IMR-90 (cell line): ENCODE measurements around the gene RBMS3. TPM values are rescaled to one million over a fixed set of nuclear protein-coding genes. Genes with fewer than 3 reads are reported as not detected.

Source experiments
- ATAC-seq: fragments of 200-7000 bp; cut with Tn5 transposase; 2 replicates; pipeline ENCODE4 v1.9.1; 2020; ENCODE audit warnings: low read depth, mild to moderate bottlenecking, moderate library complexity
- BruUV-seq: library from RNA; stranded (reverse); fragments of 400-500 nt; replicated peaks from 2 replicates; lab custom pipeline; 2021; lab: Mats Ljungman, UMichigan
- CTCF ChIA-PET: fragments of 300-600 bp; formaldehyde crosslinking; extraction: SDS; loops from one replicate; lab custom pipeline; 2021; ENCODE audit warnings: antibody characterized with exemption; lab: Yijun Ruan, JAX
- POLR2A ChIA-PET: fragments of 300-600 bp; sonication (Branson Sonifier 250); formaldehyde crosslinking; loops from one replicate; lab custom pipeline; 2022; ENCODE audit warnings: antibody characterized with exemption; ENCODE audit not compliant: unreplicated experiment; lab: Charles Lee
- DNase-seq: peaks from one replicate; pipeline ENCODE4 v3.0.0; 2013
- H2AFZ ChIP-seq: replicated peaks from 2 replicates; pipeline ENCODE3; 2013; ENCODE audit warnings: low read length, mild to moderate bottlenecking; ENCODE audit not compliant: poor library complexity
- H2AK5ac ChIP-seq: 2 replicates; pipeline ENCODE4 v1.6.1; 2013; ENCODE audit warnings: low read depth, low read length, inconsistent platforms
- H2AK9ac ChIP-seq: replicated peaks from 2 replicates; pipeline ENCODE3; 2013; ENCODE audit warnings: mild to moderate bottlenecking, low read depth, low read length, moderate library complexity; ENCODE audit not compliant: poor library complexity
- H2BK120ac ChIP-seq: 2 replicates; pipeline ENCODE4 v1.6.1; 2013; ENCODE audit warnings: low read depth, low read length, inconsistent platforms
- H2BK15ac ChIP-seq: 3 replicates; pipeline ENCODE4 v1.6.1; 2013; ENCODE audit warnings: low read depth, low read length, inconsistent platforms
- H2BK20ac ChIP-seq: 2 replicates; pipeline ENCODE4 v1.6.1; 2013; ENCODE audit warnings: low read depth, mild to moderate bottlenecking, inconsistent platforms, low read length, moderate library complexity
- H2BK5ac ChIP-seq: 2 replicates; pipeline ENCODE4 v1.6.1; 2013; ENCODE audit warnings: mild to moderate bottlenecking, low read depth, low read length, inconsistent platforms; ENCODE audit not compliant: poor library complexity, severe bottlenecking
- H3K14ac ChIP-seq: replicated peaks from 2 replicates; pipeline ENCODE4 v1.6.1; 2013; ENCODE audit warnings: low read depth, low read length, inconsistent platforms
- H3K18ac ChIP-seq: 2 replicates; pipeline ENCODE4 v1.6.1; 2013; ENCODE audit warnings: low read depth, low read length, control low read depth
- H3K23ac ChIP-seq: 2 replicates; pipeline ENCODE4 v1.6.1; 2013; ENCODE audit warnings: low read depth, low read length, inconsistent platforms
- H3K27ac ChIP-seq: 2 replicates; pipeline ENCODE4 v1.5.1; 2013; ENCODE audit warnings: mild to moderate bottlenecking, control low read depth, low read length; ENCODE audit not compliant: insufficient read depth
- H3K27me3 ChIP-seq: 2 replicates; pipeline ENCODE4 v1.6.1; 2013; ENCODE audit warnings: low read length; ENCODE audit not compliant: control insufficient read depth, insufficient read depth
- H3K36me3 ChIP-seq: 2 replicates; pipeline ENCODE4 v1.6.1; 2013; ENCODE audit warnings: low read length, mixed read lengths; ENCODE audit not compliant: control insufficient read depth, insufficient read depth
- H3K4ac ChIP-seq: 2 replicates; pipeline ENCODE4 v1.6.1; 2013; ENCODE audit warnings: low read depth, low read length, inconsistent platforms
- H3K4me1 ChIP-seq: 2 replicates; pipeline ENCODE4 v1.6.1; 2013; ENCODE audit warnings: low read length, mixed read lengths; ENCODE audit not compliant: control insufficient read depth, insufficient read depth
- H3K4me2 ChIP-seq: 2 replicates; pipeline ENCODE4 v1.6.1; 2013; ENCODE audit warnings: low read depth, mild to moderate bottlenecking, control low read depth, low read length, moderate library complexity
- H3K4me3 ChIP-seq: 2 replicates; pipeline ENCODE4 v1.5.1; 2013; ENCODE audit warnings: low read depth, mild to moderate bottlenecking, control low read depth, low read length, moderate library complexity; ENCODE audit not compliant: insufficient read depth
- H3K56ac ChIP-seq: 2 replicates; pipeline ENCODE4 v1.6.1; 2013; ENCODE audit warnings: low read length, inconsistent platforms; ENCODE audit not compliant: insufficient read depth; ENCODE audit errors: extremely low read depth
- H3K79me1 ChIP-seq, 2 experiments: 2 replicates each; pipeline ENCODE4 v1.6.1; 2013; ENCODE audit warnings: low read length in 2 of 2, inconsistent platforms in 1 of 2, low read depth in 1 of 2
- H3K9ac ChIP-seq: 2 replicates; pipeline ENCODE4 v1.6.1; 2013; ENCODE audit warnings: low read depth, low read length, control low read depth
- H3K9me1 ChIP-seq: 2 replicates; pipeline ENCODE4 v1.6.1; 2013; ENCODE audit warnings: low read length, inconsistent platforms; ENCODE audit not compliant: insufficient read depth
- H3K9me3 ChIP-seq: 2 replicates; pipeline ENCODE4 v1.6.1; 2013; ENCODE audit warnings: low read length; ENCODE audit not compliant: control insufficient read depth, insufficient read depth
- H4K20me1 ChIP-seq: 2 replicates; pipeline ENCODE4 v1.6.1; 2013; ENCODE audit warnings: low read length, inconsistent platforms; ENCODE audit not compliant: insufficient read depth
- H4K5ac ChIP-seq: 2 replicates; pipeline ENCODE4 v1.6.1; 2013; ENCODE audit warnings: mild to moderate bottlenecking, low read depth, low read length, control low read depth
- H4K8ac ChIP-seq, 2 experiments: 2 replicates each; pipeline ENCODE4 v1.6.1; 2013; ENCODE audit warnings: low read depth in 2 of 2, low read length in 2 of 2, control low read depth in 1 of 2, inconsistent platforms in 1 of 2
- H4K91ac ChIP-seq: 2 replicates; pipeline ENCODE4 v1.6.1; 2013; ENCODE audit warnings: low read depth, low read length, inconsistent platforms; ENCODE audit not compliant: insufficient read depth
- POLR2A ChIP-seq: IDR thresholded peaks from 2 replicates; pipeline ENCODE4 v1.6.1; 2012; ENCODE audit warnings: mild to moderate bottlenecking, low read depth, low read length
- USF2 ChIP-seq: fragments of 150-350 bp; IDR thresholded peaks from 2 replicates; pipeline ENCODE4 v1.6.1; 2017; ENCODE audit warnings: mild to moderate bottlenecking, antibody characterized with exemption, low read length, low read depth
- WGBS, 2 experiments: methylation state at CpG; one replicate each; pipeline versions ENCODE4 v1.1.5 to v1.1.7; 2013; ENCODE audit warnings: missing lambda C conversion rate in 2 of 2; ENCODE audit not compliant: insufficient read length in 1 of 2; ENCODE audit errors: extremely low coverage in 2 of 2; 5-methylcytosine and 5-hydroxymethylcytosine counted together
- dilution Hi-C: fragments of 300-500 bp; cut with HindIII; formaldehyde crosslinking; loops from one replicate; pipeline ENCODE4 v1.14.3; 2018; ENCODE audit warnings: low sequenced_read_pairs; ENCODE audit not compliant: unreplicated experiment
- in situ Hi-C: fragments of 300-500 bp; cut with MboI; formaldehyde crosslinking; loops from 3 replicates; pipeline ENCODE4 v1.14.3; 2019; ENCODE audit warnings: low sequenced_read_pairs, inconsistent platforms, mixed read lengths
- intact Hi-C: fragments of 100-400 bp; cut with micrococcal nuclease; formaldehyde crosslinking; loops from 2 replicates; pipeline ENCODE4 v1.10.0; 2022
- polyA plus RNA-seq, 3 experiments: library from polyadenylated mRNA; depleted of rRNA; stranded (reverse); fragments of >200 nt; gene quantifications; 2 replicates each; pipeline ENCODE4 v1.2.3, GENCODE V29; 2012; ENCODE audit warnings: low replicate concordance in 1 of 3
- total RNA-seq: library from RNA; depleted of rRNA; stranded (reverse); fragments of >200 nt; gene quantifications from 2 replicates; pipeline ENCODE4 v1.2.3, GENCODE V29; 2012

The RBMS3 gene
- total and polyA plus RNA-seq, 2 of the 4 experiments (the other 2 are of a cell fraction), result 15.2 to 127 TPM

DNA sequence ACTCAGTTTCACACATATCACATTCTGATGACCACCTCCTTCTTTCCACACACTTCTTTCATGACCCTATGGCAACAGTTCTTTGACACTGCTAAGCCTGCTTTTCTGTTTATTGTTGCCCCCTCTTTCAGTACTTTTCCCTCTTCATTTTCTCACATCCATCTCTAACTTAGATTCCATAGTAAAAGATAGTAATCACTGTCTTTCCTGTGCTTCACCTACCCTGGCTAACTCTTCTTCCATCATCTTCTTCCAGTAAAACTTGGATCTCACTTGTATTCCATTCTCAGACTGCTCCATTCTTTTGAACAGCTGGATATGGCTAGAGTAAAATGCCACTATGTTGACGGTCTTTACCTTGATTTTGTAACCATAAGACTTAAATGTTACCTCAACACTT, 692.9 kb downstream of the RBMS3 start:
- no peak overlapping the region for H3K23ac ChIP-seq
- no peak overlapping the region for H3K27ac ChIP-seq
- no peak overlapping the region for H3K56ac ChIP-seq
- no peak overlapping the region for H3K4me2 ChIP-seq
- H2BK15ac ChIP-seq, result no peak overlapping the region
- no peaks in the 10 kb centered on the region for H3K9me1 ChIP-seq
- H4K5ac ChIP-seq, result no peak overlapping the region
- peaks cover 3% of the 10 kb centered on the region; the same call in 1 of the 2 replicates for H3K4me1 ChIP-seq
- ATAC-seq, result no peak
- intact Hi-C loops (no loop called here), in situ Hi-C loops (no loop called here), dilution Hi-C loops (no loop called here)
- no peak overlapping the region for H3K14ac ChIP-seq
- H2BK120ac ChIP-seq, result no peak overlapping the region
- H3K4ac ChIP-seq, result no peak overlapping the region
- H4K91ac ChIP-seq, result no peak overlapping the region
- H2BK5ac ChIP-seq, result no peak overlapping the region
- no peaks in the 10 kb centered on the region for H3K9me3 ChIP-seq
- CTCF ChIA-PET, result no interaction called here
- H3K79me1 ChIP-seq, result peaks cover 0 to under 1% of the 10 kb centered on the region in 2 experiments; a peak in 1 of 4 replicates
- no peak overlapping the region for H2AK9ac ChIP-seq
- no peak for DNase-seq
- H3K36me3 ChIP-seq, result no peaks in the 10 kb centered on the region
- BruUV-seq, result no TSS peak
- no peak overlapping the region for H2AK5ac ChIP-seq
- no peak overlapping the region for H3K4me3 ChIP-seq
- no peak overlapping the region for H4K8ac ChIP-seq
- POLR2A ChIA-PET, result no interaction called here
- no peak for TF ChIP-seq USF2
- TF ChIP-seq POLR2A, result no peak
- H4K20me1 ChIP-seq, result no peaks in the 10 kb centered on the region
- no peak overlapping the region for H2BK20ac ChIP-seq
- WGBS, 2 experiments, result no CpG with 5 or more reads among the region's 1 CpG
- no peak overlapping the region for H2AFZ ChIP-seq
- no peak overlapping the region for H3K9ac ChIP-seq
- H3K27me3 ChIP-seq, result no peaks in the 10 kb centered on the region
- H3K18ac ChIP-seq, result no peak overlapping the region
